Measurements from ENCODE around the gene SHISA5.
"Not testable (repeated sequence)": the region's sequence is repeated elsewhere in the genome, so short reads cannot be mapped to it uniquely, and the experiment has no call there.

SHISA5 gene

GRCh38 chr3:48521635-48522034, 17.7 kb upstream of the SHISA5 start:
- no peak for DNase-seq (ENCODE audit: extremely low read depth in 1 of 2, low read depth in 1 of 2)

GRCh38 chr3:48519277-48519643, 15.3 kb upstream of the SHISA5 start:
- no peak for DNase-seq (ENCODE audit: extremely low read depth in 1 of 2, low read depth in 1 of 2)

GRCh38 chr3:48518638-48519276, 14.8 kb upstream of the SHISA5 start:
- DNase-seq (ENCODE audit: extremely low read depth in 1 of 2, low read depth in 1 of 2) = no peak

- DNase-seq (ENCODE audit: extremely low read depth in 1 of 2, low read depth in 1 of 2) = no peak
These were observed 14.1 kb upstream of the SHISA5 start for GRCh38 chr3:48518069-48518468.

- DNase-seq (ENCODE audit: extremely low read depth in 1 of 2, low read depth in 1 of 2) = no peak
These were observed 12.6 kb upstream of the SHISA5 start for GRCh38 chr3:48516571-48516970.

GRCh38 chr3:48514431-48515227, 10.7 kb upstream of the SHISA5 start:
- DNase-seq (ENCODE audit: extremely low read depth in 1 of 2, low read depth in 1 of 2) = no peak

GRCh38 chr3:48511551-48511950, 7.6 kb upstream of the SHISA5 start:
- no peak for DNase-seq (ENCODE audit: extremely low read depth in 1 of 2, low read depth in 1 of 2)

- DNase-seq (ENCODE audit: extremely low read depth in 1 of 2, low read depth in 1 of 2) = peak; percentile 43 to 60
These were observed 3.5 kb upstream of the SHISA5 start for GRCh38 chr3:48507256-48508061.

- DNase-seq (ENCODE audit: extremely low read depth in 1 of 2, low read depth in 1 of 2) = no peak
These were observed 2.1 kb upstream of the SHISA5 start for GRCh38 chr3:48505968-48506504.

- no peak for DNase-seq (ENCODE audit: extremely low read depth in 1 of 2, low read depth in 1 of 2)
These were observed 1.2 kb upstream of the SHISA5 start for GRCh38 chr3:48505146-48505545.

- no peak for DNase-seq (ENCODE audit: extremely low read depth in 1 of 2, low read depth in 1 of 2)
These were observed 448 bp downstream of the SHISA5 start for GRCh38 chr3:48503401-48504050.

GRCh38 chr3:48502728-48503168, 1.2 kb downstream of the SHISA5 start:
- no peak for DNase-seq (ENCODE audit: extremely low read depth in 1 of 2, low read depth in 1 of 2)

- no peak for DNase-seq (ENCODE audit: extremely low read depth in 1 of 2, low read depth in 1 of 2)
These were observed 1.9 kb downstream of the SHISA5 start for GRCh38 chr3:48502121-48502520.

GRCh38 chr3:48501196-48501595, 2.8 kb downstream of the SHISA5 start:
- no peak for DNase-seq (ENCODE audit: extremely low read depth in 1 of 2, low read depth in 1 of 2)

GRCh38 chr3:48500656-48501055, 3.3 kb downstream of the SHISA5 start:
- no peak for DNase-seq (ENCODE audit: extremely low read depth in 1 of 2, low read depth in 1 of 2)

- no peak for DNase-seq (ENCODE audit: extremely low read depth in 1 of 2, low read depth in 1 of 2)
These were observed 10.8 kb downstream of the SHISA5 start for GRCh38 chr3:48493203-48493501.

- DNase-seq (ENCODE audit: extremely low read depth in 1 of 2, low read depth in 1 of 2) = no peak
These were observed 11.3 kb downstream of the SHISA5 start for GRCh38 chr3:48492461-48493202.

GRCh38 chr3:48486952-48487351, 17.0 kb downstream of the SHISA5 start:
- no peak for DNase-seq (ENCODE audit: extremely low read depth in 1 of 2, low read depth in 1 of 2)

GRCh38 chr3:48482822-48483221, 21.2 kb downstream of the SHISA5 start:
- DNase-seq (ENCODE audit: extremely low read depth in 1 of 2, low read depth in 1 of 2) = not testable (repeated sequence)

- DNase-seq (ENCODE audit: extremely low read depth in 1 of 2, low read depth in 1 of 2) = not testable (repeated sequence)
These were observed 23.1 kb downstream of the SHISA5 start for GRCh38 chr3:48480891-48481290.
